RKO (cell line): ENCODE results near the gene CHRNG.
"Not testable (repeated sequence)": the region's sequence is repeated elsewhere in the genome, so short reads cannot be mapped to it uniquely, and the experiment has no call there.

ENCODE experiments used
- DNase-seq: peaks from one replicate; pipeline ENCODE4 v3.0.0-alpha.2; 2016; ENCODE audit warnings: low spot score

Gene CHRNG

DNA sequence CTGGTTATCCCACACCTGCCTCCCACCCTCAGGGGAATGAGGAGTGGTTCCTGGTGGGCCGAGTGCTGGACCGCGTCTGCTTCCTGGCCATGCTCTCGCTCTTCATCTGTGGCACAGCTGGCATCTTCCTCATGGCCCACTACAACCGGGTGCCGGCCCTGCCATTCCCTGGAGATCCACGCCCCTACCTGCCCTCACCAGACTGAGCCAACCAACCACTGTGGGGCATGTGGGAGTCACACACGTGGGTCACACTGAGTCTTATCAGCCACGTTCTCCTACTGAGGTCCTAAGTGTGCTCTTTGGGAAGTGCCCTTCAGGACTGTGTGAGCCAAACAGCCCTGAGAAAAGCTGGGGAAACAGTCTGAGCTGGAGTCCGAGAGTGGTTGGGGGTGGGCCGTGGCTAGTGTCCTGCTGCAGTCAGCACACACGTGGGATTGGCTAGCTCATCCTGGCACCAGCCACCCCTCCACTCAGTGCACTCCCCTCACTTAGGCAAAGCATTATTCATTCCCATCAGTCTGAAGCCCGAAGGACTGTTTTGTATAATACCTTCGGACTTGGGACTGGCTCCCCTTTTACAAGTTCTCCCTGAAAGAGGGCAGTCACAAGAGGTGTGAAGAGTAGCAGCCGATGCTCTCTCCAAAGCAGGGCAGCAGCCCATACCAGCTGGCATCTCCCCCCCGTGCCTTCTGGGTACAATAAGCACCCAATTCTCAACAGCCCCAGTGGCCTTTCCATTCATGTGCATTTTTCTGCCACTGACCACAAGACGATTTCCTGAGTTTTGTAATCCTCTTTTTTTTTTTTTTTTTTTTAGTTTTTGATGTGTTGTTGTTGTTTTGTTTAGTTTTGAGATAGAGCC, 6.3 kb downstream of the CHRNG start:
- no peak for DNase-seq

DNA sequence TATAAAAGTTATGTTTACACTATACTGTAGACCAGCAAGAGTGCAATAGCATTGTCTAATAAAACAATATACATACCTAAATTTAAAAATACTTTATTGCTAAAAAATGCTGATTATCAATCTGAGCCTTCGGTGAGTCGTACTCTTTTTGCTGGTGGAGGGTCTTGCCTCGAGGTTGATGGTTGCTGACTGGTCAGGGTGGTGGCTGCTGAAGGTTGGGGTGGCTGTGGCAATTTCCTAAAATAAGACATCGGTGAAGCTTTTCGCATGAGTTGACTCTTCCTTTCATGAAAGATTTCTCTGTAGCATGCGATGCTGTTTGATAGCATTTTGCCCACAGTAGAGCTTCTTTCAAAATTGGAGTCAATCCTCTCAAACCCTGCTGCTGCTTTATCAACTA, 8.5 kb downstream of the CHRNG start:
- no peak for DNase-seq

DNA sequence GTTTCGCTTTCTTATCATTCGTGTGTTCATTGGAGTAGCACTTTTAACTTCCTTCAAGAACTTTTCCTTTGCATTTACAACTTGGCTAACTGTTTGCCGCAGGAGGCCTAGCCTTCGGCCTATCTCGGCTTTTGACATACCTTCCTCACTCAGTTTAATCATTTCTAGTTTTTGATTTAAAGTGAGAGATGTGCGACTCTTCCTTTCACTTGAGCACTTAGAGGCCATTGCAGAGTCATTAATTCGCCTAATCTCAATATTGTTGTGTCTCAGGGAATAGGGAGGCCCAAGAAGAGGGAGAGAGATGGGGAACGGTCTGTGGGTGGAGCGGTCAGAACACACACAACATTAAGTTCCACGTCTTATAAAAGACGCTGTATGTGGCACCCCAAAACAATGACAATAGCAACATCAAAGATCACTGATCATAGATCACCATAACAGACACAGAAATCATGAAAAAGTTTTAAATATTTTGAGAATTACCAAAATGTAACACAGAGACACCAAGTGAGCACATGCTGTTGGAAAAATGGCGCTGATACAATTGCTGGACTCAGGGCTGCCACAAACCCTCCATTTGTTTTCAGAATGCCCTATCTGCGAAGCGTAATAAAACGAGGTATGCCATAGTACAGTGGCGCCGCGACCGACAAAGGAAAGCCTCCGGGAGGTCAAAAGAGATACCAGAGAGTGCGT, 10.3 kb downstream of the CHRNG start:
- DNase-seq, result peak; percentile 35

DNA sequence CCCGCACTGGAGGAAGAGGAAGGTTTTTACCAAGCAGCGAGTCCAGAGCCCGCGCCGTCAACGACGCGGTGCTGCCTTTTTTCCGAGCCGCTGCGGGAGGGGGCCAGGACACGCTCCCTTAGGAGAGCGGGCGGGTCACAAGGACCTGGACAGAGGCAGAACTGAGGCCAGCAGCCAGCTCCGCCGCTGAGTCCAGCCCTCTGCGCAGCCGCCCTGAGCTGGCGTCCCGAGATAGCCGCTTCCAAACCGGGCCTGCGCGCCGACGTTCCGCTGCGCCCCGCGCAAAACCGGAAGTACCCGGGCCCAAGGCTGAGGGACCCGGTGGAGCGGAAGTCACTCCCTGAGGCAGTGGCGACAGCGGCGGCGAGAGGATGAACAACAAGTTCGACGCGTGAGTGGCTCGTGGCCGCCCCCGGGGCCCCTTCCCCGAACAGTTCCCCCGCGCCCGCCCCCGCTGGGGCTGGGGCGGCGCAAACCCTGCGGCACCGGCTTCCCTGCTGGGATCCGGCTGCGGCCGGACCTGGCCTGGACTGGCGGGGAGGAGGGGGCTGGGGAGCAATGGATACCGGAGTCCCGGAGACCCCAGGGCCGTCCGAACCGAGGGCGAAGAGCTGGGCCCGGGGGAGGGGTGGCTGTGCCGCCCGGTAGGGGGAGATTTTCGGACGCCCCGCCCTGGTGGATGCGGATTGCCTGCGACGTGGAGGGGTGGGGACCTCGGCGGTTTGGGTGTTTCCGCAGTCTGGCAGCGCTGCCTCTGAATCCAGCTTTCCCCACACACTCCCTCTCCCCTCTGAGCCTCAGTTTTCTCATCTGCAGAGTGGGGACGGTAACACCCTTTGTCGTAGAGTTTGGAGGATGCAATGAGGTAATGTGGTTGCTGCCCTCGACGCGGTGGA, 11.1 kb downstream of the CHRNG start, which contains the start of the genes EIF4E2 and TIGD1:
Gene EIF4E2 (plus strand): TSS at position 336 of the 896 bp plus-strand sequence. CDS start 36 bp downstream, at position 372.
Gene TIGD1 (minus strand): TSS at position 204 of the 896 bp plus-strand sequence. CDS start 675 bp downstream, outside the sequence.
- DNase-seq, result peak; percentile 94

DNA sequence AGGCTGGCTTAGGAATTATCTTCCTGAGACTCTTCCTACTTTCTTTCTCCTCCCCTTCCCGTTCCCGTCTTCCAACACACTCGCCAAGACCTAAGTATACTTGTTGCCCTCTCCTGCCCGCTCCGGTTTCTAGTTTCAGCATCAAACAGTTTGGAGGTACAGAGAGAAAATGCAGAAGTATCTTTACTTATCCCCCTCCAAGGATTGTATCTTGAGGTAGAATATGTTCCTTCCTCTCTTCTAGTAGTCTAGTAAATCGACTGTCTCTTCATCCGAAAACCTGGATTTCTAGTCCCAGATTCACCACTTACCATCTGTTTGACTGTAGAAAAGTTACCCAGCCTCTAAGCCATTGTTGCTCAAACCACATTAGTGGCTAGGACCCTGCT, 11.8 kb downstream of the CHRNG start:
- DNase-seq, result no peak

DNA sequence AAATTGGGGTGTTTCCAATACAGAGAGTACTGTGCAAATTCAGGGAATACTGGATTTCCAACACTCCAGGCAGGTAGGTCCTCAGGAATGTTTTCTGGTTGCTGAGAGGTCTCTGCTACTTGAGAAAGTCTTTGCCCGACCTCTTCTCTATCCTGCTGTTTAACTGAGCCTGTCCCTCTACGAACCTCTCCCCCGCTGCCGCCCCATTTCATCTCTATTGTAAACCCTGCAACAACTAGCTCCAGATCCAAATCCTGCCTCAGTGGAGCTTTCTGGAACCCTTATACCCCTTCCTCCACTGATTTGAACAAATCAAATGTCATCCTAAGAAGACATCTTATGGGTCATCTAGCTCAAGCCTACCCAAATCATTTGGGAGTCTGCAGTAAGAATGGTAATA, 12.3 kb downstream of the CHRNG start:
- DNase-seq, result no peak

DNA sequence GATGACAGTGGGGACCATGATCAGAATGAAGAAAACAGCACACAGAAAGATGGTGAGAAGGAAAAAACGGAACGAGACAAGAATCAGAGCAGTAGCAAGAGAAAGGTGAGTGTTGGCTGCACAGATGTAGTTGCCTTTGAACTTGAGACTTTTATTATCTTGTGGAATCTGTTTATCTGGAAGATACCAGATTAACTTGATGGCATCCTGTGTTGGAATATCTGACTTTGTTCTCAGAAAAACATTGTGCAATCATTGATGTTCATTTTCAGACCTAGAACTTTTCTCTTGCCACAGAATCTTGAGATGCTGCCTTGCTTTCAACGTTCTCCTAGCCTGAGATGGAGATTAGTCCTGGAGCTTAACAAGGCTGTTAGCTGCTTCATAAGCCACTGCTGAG, 16.9 kb downstream of the CHRNG start:
- no peak for DNase-seq

DNA sequence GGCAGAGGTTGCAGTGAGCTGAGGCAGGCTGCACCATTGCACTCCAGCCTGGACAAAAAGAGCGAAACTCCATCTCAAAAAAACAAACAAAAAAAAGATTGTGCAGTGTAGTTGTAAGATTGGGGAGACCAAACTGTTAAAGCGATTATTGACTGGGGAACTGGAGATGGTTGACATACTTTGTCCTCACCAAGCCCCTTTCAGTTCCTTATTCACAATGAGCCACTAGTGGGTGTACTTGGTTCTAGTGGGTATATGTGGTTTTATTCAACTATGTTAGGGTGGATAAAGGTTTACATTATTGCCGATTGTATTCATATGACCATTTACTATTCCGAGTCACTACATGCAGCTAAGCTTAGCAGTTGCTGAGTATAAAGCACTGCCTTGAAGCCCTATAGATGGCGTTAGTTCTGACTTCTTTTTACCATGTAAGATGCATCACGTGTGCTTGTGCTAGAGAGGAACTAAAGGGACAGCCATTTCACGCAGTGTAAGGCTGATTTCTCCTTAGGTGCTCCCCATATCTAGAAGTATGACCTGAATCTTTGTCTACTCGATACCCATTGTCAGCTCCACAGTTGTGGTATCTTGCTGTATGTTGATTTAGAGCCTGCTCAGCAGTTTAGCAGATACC, 23.1 kb downstream of the CHRNG start:
- no peak for DNase-seq

DNA sequence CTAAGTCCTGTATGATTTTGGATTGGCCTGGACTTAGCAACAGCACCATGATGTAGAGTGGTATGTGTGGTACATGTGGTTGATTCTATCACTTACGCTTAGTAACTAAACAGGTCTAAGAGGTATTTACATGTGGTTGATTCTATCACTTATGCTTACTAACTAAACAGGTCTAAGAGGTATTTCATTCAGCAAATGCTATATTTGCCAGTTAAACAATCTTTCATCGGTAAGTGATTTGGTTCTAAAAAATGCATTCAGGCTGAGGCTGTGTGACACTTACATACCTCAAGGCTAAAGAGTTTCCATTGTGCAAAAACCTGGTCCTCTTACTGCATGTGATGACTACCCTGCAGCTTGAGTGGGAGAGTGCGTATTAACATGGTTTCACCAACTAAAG, 24.1 kb downstream of the CHRNG start:
- no peak for DNase-seq

DNA sequence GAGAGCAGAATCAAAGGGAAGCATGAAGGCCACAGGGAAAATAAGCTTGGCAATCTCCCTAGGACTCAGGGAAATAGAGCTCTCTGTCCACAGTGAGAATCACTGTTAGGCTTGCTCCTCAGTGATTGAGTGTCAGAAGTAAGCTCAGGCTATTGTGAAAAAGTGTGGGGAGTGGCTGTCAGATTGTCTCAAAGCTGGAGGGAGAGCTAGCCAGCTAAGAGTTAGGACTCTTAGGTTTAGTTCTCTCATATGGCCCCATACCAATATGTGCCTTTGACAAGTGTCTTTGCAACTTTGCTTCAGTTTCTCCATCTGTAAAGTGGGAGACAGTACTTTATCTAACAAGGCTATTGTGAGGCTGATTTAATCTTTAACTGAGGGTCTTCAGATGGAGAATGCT, 28.2 kb downstream of the CHRNG start:
- DNase-seq, result no peak

DNA sequence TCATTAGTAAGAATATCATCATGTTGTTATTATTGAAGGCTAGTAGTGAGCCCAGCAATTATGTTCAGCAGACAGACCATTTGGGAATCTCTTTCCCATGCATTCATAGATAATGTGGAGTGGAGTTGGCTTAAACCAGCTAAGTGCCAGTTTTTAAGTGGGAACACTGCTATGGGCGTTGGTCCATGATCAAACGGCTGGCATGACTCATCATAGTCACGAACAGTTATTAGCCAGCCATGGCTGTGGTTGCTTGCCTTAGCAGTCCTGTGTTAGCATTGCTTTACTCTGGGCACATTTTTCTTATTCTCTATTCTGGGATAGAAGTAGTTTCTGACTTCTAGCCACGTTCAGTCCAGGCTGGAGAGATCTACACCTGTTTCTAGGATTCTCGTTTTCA, 28.7 kb downstream of the CHRNG start:
- DNase-seq, result peak; percentile 22

DNA sequence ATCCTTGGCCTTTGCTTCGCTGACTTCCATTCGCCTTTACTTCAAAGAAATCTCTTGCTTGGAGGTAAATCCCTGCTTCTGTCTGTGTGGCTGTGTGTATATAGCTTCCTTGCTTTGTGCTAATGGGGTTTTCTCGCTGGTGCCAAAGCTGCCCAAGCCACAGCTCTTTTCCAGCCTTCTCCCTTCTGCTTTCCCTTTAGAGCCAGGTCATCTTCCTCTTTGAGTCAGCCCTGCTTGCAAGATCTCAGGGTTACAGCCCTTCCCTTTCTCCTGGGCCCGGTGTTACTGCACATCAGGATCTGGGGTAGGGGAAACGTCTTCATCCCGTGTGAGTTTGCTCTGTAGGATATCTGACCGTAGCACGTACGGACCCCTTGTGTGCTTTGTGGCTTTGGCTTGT, 30.0 kb downstream of the CHRNG start:
- no peak for DNase-seq

DNA sequence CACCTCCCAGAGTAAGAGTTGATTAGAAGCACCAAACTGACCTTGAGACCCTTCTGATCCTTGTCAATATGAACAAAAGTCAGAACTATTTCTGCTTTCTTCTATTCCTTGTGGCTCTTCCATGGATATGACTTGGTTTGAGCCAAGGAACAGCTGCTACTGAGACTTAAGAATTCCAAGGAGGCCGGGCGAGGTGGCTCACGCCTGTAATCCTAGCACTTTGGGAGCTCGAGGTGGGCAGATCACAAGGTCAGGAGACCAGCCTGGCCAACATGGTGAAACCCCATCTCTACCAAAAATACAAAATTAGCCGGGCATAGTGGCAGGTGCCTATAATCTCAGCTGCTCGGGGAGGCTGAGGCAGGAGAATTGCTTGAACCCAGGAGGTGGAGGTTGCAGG, 31.0 kb downstream of the CHRNG start:
- not testable (repeated sequence) for DNase-seq

DNA sequence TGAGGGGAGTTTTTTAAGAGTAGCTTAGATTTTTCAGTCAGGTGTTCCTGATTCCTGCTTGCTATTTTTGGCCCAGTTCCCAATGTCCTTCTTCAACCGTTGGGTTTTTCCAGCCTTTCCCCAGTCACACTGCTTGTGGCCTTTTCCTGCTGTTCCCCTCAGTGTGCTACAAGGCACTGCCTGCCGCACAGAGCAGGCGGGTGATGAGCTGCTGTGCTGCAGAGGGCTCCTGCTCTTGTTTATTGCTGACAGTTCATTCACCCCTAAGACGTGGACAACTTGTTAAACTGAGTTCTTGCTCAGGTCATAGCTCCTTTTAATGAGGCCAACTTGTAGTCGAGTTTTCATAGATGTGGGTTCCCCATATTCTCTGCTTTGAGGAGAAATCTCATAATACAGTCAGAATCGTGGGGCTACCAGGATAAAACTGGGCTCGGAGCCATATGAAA, 31.6 kb downstream of the CHRNG start:
- no peak for DNase-seq

DNA sequence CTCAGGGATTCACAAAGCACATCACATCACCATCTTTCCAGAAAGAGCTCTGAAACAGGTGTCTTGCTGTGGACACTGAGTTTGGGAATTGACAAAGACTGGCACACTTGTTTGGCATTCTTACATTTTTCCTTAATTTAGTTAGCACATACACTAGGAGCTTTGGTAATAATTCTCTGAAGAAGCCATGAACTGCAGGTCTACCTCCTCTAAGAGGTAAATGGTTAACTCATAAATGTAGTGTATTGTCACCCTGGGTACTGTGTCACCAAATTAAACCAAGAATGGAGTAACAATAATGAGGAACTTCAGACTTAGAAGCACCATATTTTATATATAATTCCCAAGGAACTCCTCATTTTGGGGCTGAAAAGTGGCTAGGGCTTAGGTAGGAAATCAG, 33.5 kb downstream of the CHRNG start:
- no peak for DNase-seq

DNA sequence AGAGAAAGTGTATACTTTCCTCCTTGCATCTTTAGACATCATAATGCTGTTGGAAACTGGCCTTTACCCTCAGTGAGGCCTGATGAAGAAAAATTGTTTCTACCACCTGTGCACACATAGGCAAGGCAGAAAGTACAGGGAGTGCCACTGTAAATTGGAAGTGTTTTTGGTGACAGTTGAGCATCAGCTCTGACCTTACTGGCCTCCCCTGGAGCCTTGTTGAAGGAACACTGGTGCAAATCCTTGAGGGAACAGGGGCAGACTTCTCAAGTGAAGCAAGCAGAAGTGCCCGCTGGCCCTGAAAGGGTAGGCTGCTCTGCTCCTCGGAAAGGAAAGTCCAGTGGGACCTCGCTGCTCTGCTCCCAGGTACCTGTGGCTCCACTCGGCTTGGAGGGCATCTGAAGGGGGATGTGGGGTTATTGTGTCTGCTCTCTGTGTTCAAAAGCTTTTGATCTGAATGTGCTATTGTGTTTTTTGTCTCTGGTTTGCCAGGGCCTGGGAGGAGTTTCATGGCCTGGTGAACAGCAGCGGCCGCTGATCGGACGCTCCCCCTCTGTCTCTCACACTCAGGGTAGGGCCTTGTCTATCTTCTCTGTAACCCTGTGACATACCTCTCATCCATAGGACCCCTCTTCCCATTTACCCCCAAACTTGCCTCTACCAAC, 34.4 kb downstream of the CHRNG start:
- no peak for DNase-seq

DNA sequence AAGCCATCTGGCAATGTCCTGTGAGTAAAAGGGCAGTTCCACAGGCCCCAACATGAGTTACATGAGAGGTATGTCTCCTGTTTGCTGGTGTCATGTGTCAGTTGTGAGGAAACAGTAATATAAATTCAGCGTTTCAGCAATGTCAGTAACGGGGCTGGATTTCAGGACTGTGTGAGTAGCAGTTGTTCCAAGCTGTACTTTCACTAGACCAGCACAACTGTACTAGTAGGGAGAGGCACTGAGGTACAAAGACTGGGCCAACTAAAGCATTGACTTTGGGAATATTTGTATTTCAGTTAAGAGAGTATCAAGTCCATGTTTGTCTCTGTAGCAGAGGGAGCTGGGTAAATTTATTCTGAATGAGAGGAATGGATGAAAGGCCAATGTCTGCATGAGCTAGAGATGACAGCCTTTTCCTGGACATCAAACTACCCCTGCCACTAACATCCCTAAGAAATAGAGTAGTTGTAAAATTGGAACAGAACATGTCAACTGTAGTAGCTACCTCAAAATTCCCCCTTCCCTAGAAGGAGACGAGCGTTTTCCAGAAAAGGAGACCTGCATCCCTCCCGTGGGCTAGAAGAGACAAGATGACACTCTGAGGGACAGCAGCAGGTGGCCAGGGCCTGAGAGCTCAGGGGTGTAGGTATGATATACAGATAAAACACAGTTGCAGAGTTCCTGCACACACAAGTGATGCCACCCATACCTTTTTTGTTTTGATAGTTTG, 35.3 kb downstream of the CHRNG start:
- no peak for DNase-seq

DNA sequence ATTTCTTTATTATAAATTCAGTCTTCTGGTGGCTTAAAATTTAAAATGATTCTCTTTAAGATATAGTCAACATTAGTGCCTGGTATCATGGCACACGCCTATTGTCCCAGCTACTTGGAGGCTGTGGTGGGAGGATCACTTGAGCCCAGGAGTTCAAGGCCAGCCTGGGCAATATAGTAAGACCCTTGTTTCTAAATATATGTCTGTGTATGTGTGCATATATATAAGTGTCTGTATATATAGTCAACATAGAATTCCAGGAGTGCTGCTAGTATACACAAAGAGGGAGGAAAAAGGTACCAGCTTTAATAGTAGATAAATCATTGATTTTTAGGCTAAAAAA, 35.9 kb downstream of the CHRNG start:
- no peak for DNase-seq

DNA sequence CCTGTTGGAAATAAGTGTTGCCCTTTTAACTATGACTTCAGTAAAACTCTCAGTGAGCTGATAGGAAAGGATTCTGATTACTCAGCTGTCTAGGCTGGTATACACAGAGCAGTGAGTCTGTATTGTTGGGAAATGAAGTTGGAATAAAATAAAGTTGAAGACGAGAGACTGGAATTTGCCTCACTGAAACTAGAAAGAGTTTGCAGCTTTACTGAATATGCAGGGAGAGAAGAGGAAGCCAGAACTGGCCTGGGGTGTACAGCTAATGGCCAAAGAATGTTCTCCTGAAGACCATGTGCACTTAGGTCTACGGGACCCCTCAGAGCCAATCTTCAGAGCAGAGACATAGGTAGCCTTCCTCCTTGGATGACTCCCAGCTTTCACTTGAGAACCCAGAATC, 37.5 kb downstream of the CHRNG start:
- DNase-seq, result no peak

DNA sequence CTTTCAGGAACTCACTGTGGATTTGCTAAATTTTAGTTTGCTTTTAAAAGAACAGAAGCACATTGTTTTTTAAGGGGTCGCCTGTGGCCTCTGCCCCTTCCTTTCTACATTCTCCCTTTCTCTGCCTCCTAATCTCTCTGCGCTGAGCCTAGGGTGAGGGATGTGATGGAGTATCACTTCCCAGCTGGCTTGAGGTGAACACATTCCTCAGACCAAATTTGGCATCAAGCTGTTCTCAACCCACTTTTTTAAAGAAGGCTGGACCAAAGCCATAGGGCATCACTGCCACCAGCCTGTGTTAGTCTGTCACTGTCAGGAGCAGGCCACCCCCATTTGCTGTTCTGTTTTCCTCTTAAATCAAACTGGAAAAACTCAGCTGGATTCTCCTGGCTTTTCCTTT, 38.3 kb downstream of the CHRNG start:
- no peak for DNase-seq

DNA sequence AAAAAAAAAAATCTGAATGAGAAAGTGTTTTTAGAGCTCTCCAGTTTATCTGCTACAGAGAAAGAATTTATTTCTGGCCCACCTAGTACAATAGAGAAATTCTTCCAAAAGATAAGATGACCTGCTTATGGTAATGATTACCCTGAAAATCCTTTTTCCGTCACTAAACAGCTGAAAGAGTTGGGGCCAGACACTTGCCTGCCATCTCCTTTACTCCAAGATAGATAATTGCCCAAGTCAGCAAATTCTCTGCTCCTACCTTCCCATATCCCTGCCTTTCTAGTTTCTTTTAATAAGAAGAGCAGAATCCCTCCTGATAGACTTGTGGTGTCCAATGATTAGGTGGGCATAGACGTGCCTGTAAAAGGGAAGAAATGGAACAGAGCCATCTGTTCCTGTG, 39.1 kb downstream of the CHRNG start:
- no peak for DNase-seq
